GM21423 (cell line): Measurements from ENCODE around the gene UPK1A.
A peak's percentile ranks its signal among the peaks of the same experiment; 100 is the strongest.
"Not testable (repeated sequence)": the region's sequence is repeated elsewhere in the genome, so short reads cannot be mapped to it uniquely, and the experiment has no call there.

Experiments
- ATAC-seq: cut with Tn5 transposase; IDR thresholded peaks from one replicate; pipeline ENCODE4 v1.9.1; 2021; ENCODE audit warnings: mild to moderate bottlenecking, moderate library complexity; ENCODE audit not compliant: unreplicated experiment

The UPK1A gene

GRCh38 chr19:35644206-35644986 lies 21.9 kb upstream of the UPK1A start:
- peak; percentile 60 for ATAC-seq

GRCh38 chr19:35644987-35645679 lies 21.2 kb upstream of the UPK1A start:
- ATAC-seq, result no peak

- ATAC-seq, result no peak
These were observed 20.4 kb upstream of the UPK1A start for GRCh38 chr19:35645680-35646511.

GRCh38 chr19:35648017-35648961 lies 18.0 kb upstream of the UPK1A start, which contains the start of gene COX6B1:
COX6B1 (plus strand) TSS chr19:35648323; CDS start chr19:35651244, 2,921 bp downstream.
- peak; percentile 52 for ATAC-seq

- ATAC-seq, result no peak
These were observed 15.7 kb upstream of the UPK1A start for GRCh38 chr19:35650581-35650980.

GRCh38 chr19:35654828-35655227 lies 11.5 kb upstream of the UPK1A start:
- ATAC-seq, result not testable (repeated sequence)

- no peak for ATAC-seq
These were observed 10.7 kb upstream of the UPK1A start for GRCh38 chr19:35655600-35655999.

- ATAC-seq, result no peak
These were observed 9.6 kb upstream of the UPK1A start for GRCh38 chr19:35656700-35657099.

GRCh38 chr19:35657904-35658700 lies 8.2 kb upstream of the UPK1A start:
- ATAC-seq, result no peak

- ATAC-seq, result no peak
These were observed 4.3 kb upstream of the UPK1A start for GRCh38 chr19:35661995-35662340.

GRCh38 chr19:35663981-35664380 lies 2.3 kb upstream of the UPK1A start:
- no peak for ATAC-seq

GRCh38 chr19:35665157-35665556 lies 1.2 kb upstream of the UPK1A start:
- no peak for ATAC-seq

GRCh38 chr19:35665604-35666003 lies 713 bp upstream of the UPK1A start:
- no peak for ATAC-seq

- no peak for ATAC-seq
These were observed 3.2 kb downstream of the UPK1A start for GRCh38 chr19:35669566-35669965.

GRCh38 chr19:35669974-35670373 lies 3.7 kb downstream of the UPK1A start:
- no peak for ATAC-seq

GRCh38 chr19:35670686-35671085 lies 4.4 kb downstream of the UPK1A start:
- ATAC-seq, result no peak

GRCh38 chr19:35671818-35672217 lies 5.5 kb downstream of the UPK1A start:
- ATAC-seq, result no peak

GRCh38 chr19:35673121-35673804 lies 6.9 kb downstream of the UPK1A start:
- ATAC-seq, result no peak

GRCh38 chr19:35675589-35676140 lies 9.3 kb downstream of the UPK1A start:
- ATAC-seq, result no peak
